ENCODE data around the gene KCNK3.

KCNK3 gene

GRCh38 chr2:26769089-26769761, 76.7 kb downstream of the KCNK3 start:
- Histone ChIP-seq H4K91ac (ENCODE audit: low read length) (peak overlapping the region; percentile 19), H3K23ac (ENCODE audit: low read length in 2 of 2) (peak overlapping the region in 1 of 2 experiments; percentile 34), H3K9ac (ENCODE audit: low read length) (peak overlapping the region; percentile 76), H2BK15ac (ENCODE audit: low read depth, poor library complexity, severe bottlenecking) (no peak overlapping the region), H2BK12ac (ENCODE audit: low read length in 2 of 2) (peak overlapping the region in 1 of 2 experiments; percentile 45), H2AFZ (ENCODE audit: low read depth, low read length) (no peak overlapping the region), H2BK5ac (ENCODE audit: low read depth, low read length, poor library complexity, severe bottlenecking) (no peak overlapping the region), H3K36me3 (ENCODE audit: control insufficient read depth in 1 of 2, insufficient read depth in 2 of 2, low read depth in 1 of 2, low read length in 2 of 2) (peaks cover 10 to 21% of the 10 kb centered on the region in 2 experiments), H3K27ac (ENCODE audit: low read length, poor library complexity, severe bottlenecking) (no peak overlapping the region), H3K27me3 (ENCODE audit: control insufficient read depth in 1 of 2, insufficient read depth in 1 of 2, low read length in 2 of 2) (no peaks in the 10 kb centered on the region), H2BK120ac (ENCODE audit: low read depth, low read length) (no peak overlapping the region), H3K4me1 (ENCODE audit: control insufficient read depth, insufficient read depth, low read depth, low read length) (peaks cover 54% of the 10 kb centered on the region), H3K4me3 (ENCODE audit: insufficient read depth in 1 of 2, low read depth in 1 of 2, low read length in 2 of 2) (peak overlapping the region in 1 of 2 experiments; percentile 57), H3K4me2 (ENCODE audit: low read length, poor library complexity, severe bottlenecking) (no peak overlapping the region), H3K14ac (ENCODE audit: low read length in 2 of 2) (peak overlapping the region in 1 of 2 experiments; percentile 66), H3K79me1 (replicated peaks; ENCODE audit: low read length, poor library complexity, severe bottlenecking) (peaks cover 36% of the 10 kb centered on the region), H2AK5ac (ENCODE audit: low read length, severe bottlenecking) (peak overlapping the region; percentile 18), H4K8ac (ENCODE audit: low read length) (peak overlapping the region; percentile 1), H3K9me3 (ENCODE audit: control insufficient read depth, low read length) (no peaks in the 10 kb centered on the region), H3K18ac (ENCODE audit: low read depth in 1 of 2, low read length in 2 of 2) (peak overlapping the region; percentile 3 to 54), H3K4ac (ENCODE audit: low read depth in 1 of 2, low read length in 2 of 2) (no peak overlapping the region)
- WGBS: 73% methylated on average over 14 of the region's 14 CpGs
- DNase-seq: peak; percentile 45

- Histone ChIP-seq H3K27me3 (ENCODE audit: control insufficient read depth in 1 of 2, insufficient read depth in 1 of 2, low read length in 2 of 2) (no peaks in the 10 kb centered on the region), H2AFZ (ENCODE audit: low read depth, low read length) (no peak overlapping the region), H2BK15ac (ENCODE audit: low read depth, poor library complexity, severe bottlenecking) (peak overlapping the region; percentile 71), H3K79me1 (replicated peaks; ENCODE audit: low read length, poor library complexity, severe bottlenecking) (peaks cover 51% of the 10 kb centered on the region), H2BK120ac (ENCODE audit: low read depth, low read length) (peak overlapping the region; percentile 19), H3K4me2 (ENCODE audit: low read length, poor library complexity, severe bottlenecking) (no peak overlapping the region), H3K14ac (ENCODE audit: low read length in 2 of 2) (no peak overlapping the region), H3K18ac (ENCODE audit: low read depth in 1 of 2, low read length in 2 of 2) (peak overlapping the region; percentile 1 to 58), H3K23ac (ENCODE audit: low read length in 2 of 2) (no peak overlapping the region), H3K36me3 (ENCODE audit: control insufficient read depth in 1 of 2, insufficient read depth in 2 of 2, low read depth in 1 of 2, low read length in 2 of 2) (peaks cover 27 to 39% of the 10 kb centered on the region in 2 experiments), H3K9ac (ENCODE audit: low read length) (peak overlapping the region; percentile 33), H3K27ac (ENCODE audit: low read length, poor library complexity, severe bottlenecking) (no peak overlapping the region), H3K9me3 (ENCODE audit: control insufficient read depth, low read length) (no peaks in the 10 kb centered on the region), H3K4ac (ENCODE audit: low read depth in 1 of 2, low read length in 2 of 2) (peak overlapping the region in 1 of 2 experiments; percentile 24), H2AK5ac (ENCODE audit: low read length, severe bottlenecking) (peak overlapping the region; percentile 49), H4K91ac (ENCODE audit: low read length) (peak overlapping the region; percentile 70), H3K4me1 (ENCODE audit: control insufficient read depth, insufficient read depth, low read depth, low read length) (peaks cover 44% of the 10 kb centered on the region), H2BK12ac (ENCODE audit: low read length in 2 of 2) (peak overlapping the region; percentile 11 to 69), H3K4me3 (ENCODE audit: insufficient read depth in 1 of 2, low read depth in 1 of 2, low read length in 2 of 2) (no peak overlapping the region), H4K8ac (ENCODE audit: low read length) (peak overlapping the region; percentile 32), H2BK5ac (ENCODE audit: low read depth, low read length, poor library complexity, severe bottlenecking) (no peak overlapping the region)
- peak; percentile 88 for DNase-seq
- 88% methylated on average over 6 of the region's 6 CpGs for WGBS
These were observed 78.6 kb downstream of the KCNK3 start for GRCh38 chr2:26770986-26771586.

GRCh38 chr2:26772064-26773001, 79.8 kb downstream of the KCNK3 start:
- Histone ChIP-seq H3K27ac (ENCODE audit: low read length, poor library complexity, severe bottlenecking) (no peak overlapping the region), H3K9me3 (ENCODE audit: control insufficient read depth, low read length) (no peaks in the 10 kb centered on the region), H3K9ac (ENCODE audit: low read length) (peak overlapping the region; percentile 33), H2BK5ac (ENCODE audit: low read depth, low read length, poor library complexity, severe bottlenecking) (no peak overlapping the region), H2BK12ac (ENCODE audit: low read length in 2 of 2) (peak overlapping the region; percentile 29 to 52), H3K79me1 (replicated peaks; ENCODE audit: low read length, poor library complexity, severe bottlenecking) (peaks cover 58% of the 10 kb centered on the region), H2BK120ac (ENCODE audit: low read depth, low read length) (peak overlapping the region; percentile 71), H3K27me3 (ENCODE audit: control insufficient read depth in 1 of 2, insufficient read depth in 1 of 2, low read length in 2 of 2) (no peaks in the 10 kb centered on the region), H3K36me3 (ENCODE audit: control insufficient read depth in 1 of 2, insufficient read depth in 2 of 2, low read depth in 1 of 2, low read length in 2 of 2) (peaks cover 40 to 51% of the 10 kb centered on the region in 2 experiments), H3K18ac (ENCODE audit: low read depth in 1 of 2, low read length in 2 of 2) (peak overlapping the region; percentile 42 to 62), H3K4me1 (ENCODE audit: control insufficient read depth, insufficient read depth, low read depth, low read length) (peaks cover 38% of the 10 kb centered on the region), H4K91ac (ENCODE audit: low read length) (peak overlapping the region; percentile 83), H3K4me3 (ENCODE audit: insufficient read depth in 1 of 2, low read depth in 1 of 2, low read length in 2 of 2) (peak overlapping the region; percentile 14 to 34), H2AFZ (ENCODE audit: low read depth, low read length) (no peak overlapping the region), H3K23ac (ENCODE audit: low read length in 2 of 2) (no peak overlapping the region), H4K8ac (ENCODE audit: low read length) (peak overlapping the region; percentile 50), H2BK15ac (ENCODE audit: low read depth, poor library complexity, severe bottlenecking) (peak overlapping the region; percentile 19), H3K14ac (ENCODE audit: low read length in 2 of 2) (no peak overlapping the region), H3K4me2 (ENCODE audit: low read length, poor library complexity, severe bottlenecking) (no peak overlapping the region), H2AK5ac (ENCODE audit: low read length, severe bottlenecking) (no peak overlapping the region), H3K4ac (ENCODE audit: low read depth in 1 of 2, low read length in 2 of 2) (peak overlapping the region in 1 of 2 experiments; percentile 41)
- DNase-seq: peak; percentile 68
- WGBS: 77% methylated on average over 13 of the region's 13 CpGs

All from mesenchymal stem cell (in vitro differentiated cells and primary cell).